BLaER1 (cell line): ENCODE measurements around the gene PAX3.

Experiments
- H3K27ac ChIP-seq: shearing (Covaris generic); formaldehyde crosslinking; 2 replicates; pipeline ENCODE4 v1.8.1; 2022
- H3K27me3 ChIP-seq: shearing (Covaris generic); formaldehyde crosslinking; 2 replicates; pipeline ENCODE4 v1.8.1; 2022
- H3K36me3 ChIP-seq: shearing (Covaris generic); formaldehyde crosslinking; 2 replicates; pipeline ENCODE4 v1.8.1; 2022
- H3K4me1 ChIP-seq: shearing (Covaris generic); formaldehyde crosslinking; 2 replicates; pipeline ENCODE4 v1.8.1; 2022
- H3K4me2 ChIP-seq: shearing (Covaris generic); formaldehyde crosslinking; 2 replicates; pipeline ENCODE4 v1.8.1; 2022
- H3K4me3 ChIP-seq: shearing (Covaris generic); formaldehyde crosslinking; 2 replicates; pipeline ENCODE4 v1.8.1; 2022
- H3K9ac ChIP-seq: shearing (Covaris generic); formaldehyde crosslinking; 2 replicates; pipeline ENCODE4 v1.8.1; 2022
- H3K9me3 ChIP-seq: shearing (Covaris generic); formaldehyde crosslinking; 2 replicates; pipeline ENCODE4 v1.8.1; 2022
- H4K20me1 ChIP-seq: shearing (Covaris generic); formaldehyde crosslinking; 2 replicates; pipeline ENCODE4 v1.8.1; 2022
- Cebpa-rat ChIP-seq: shearing (Covaris generic); IDR thresholded peaks from 2 replicates; pipeline ENCODE4 v1.8.1; 2022

Gene PAX3

DNA sequence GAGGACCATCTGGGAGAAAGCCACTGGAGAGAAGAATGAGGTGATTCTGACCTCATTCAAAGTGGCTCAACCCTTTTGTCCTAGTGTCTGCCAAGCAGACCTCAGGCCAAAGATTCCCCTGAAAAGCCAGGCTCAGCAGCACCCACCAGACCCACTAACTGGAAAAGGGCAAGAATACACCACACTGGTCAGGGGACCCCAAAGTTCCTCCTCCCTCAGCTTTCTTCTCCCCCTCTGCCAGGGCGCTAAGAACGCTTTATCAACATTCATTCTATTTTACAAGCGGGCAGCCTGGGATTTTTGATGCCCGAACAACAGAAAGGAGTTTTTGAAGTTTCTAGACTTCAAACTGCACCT, 7.3 kb downstream of the PAX3 start:
- H4K20me1 ChIP-seq = peaks cover 20% of the 10 kb centered on the region; the same call in 1 of the 2 replicates
- H3K27ac ChIP-seq = no peak overlapping the region
- no peaks in the 10 kb centered on the region for H3K36me3 ChIP-seq
- peaks cover 98% of the 10 kb centered on the region for H3K27me3 ChIP-seq
- no peak overlapping the region for H3K4me2 ChIP-seq
- no peak overlapping the region for H3K9ac ChIP-seq
- no peak overlapping the region for H3K4me3 ChIP-seq
- H3K9me3 ChIP-seq = peaks cover 38% of the 10 kb centered on the region
- TF ChIP-seq Cebpa-rat = no peak
- no peaks in the 10 kb centered on the region for H3K4me1 ChIP-seq

DNA sequence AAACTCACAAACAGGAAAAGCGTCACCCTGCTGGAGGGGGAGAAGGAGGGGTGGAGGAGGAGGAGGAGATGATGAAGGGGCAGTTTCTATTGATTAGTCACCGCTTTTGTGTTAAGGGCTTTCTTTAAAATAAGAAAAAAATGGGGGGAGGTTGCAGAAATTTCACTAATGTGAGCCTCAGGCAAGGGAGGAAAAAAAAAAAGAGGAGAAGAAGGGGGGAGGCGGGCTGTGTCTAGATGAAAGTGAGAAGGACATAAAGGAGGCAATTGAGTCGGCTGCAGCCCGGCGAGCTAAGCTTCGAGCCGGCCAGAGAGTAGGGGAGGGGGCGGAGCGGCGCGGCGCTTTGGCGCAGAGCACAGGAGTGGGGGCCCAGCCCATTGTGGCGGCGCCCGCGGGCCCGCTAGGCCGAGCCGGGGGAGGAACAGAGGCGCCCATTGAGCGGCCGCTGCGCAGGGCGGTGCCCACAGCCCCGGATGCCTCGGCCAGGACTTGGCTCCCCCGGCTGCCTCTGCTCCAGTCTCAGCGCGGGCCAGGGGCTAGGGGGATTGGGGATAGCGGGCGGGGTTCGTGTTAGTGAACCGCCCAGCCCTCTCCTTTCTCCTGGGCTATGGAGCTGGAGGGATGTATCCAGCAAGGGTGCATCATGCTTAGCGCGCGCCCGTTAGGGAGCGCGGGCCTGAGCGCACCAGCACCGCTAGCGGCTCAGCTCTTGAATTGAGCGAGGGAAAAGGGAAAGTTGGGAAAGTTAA, 7.9 kb downstream of the PAX3 start:
- Histone ChIP-seq H4K20me1 (peaks cover 20% of the 10 kb centered on the region; the same call in 1 of the 2 replicates), H3K4me2 (no peak overlapping the region), H3K9me3 (peaks cover 33% of the 10 kb centered on the region), H3K27ac (no peak overlapping the region), H3K27me3 (peaks cover 92% of the 10 kb centered on the region), H3K4me3 (no peak overlapping the region), H3K4me1 (no peaks in the 10 kb centered on the region), H3K36me3 (no peaks in the 10 kb centered on the region), H3K9ac (no peak overlapping the region)
- TF ChIP-seq Cebpa-rat = no peak

DNA sequence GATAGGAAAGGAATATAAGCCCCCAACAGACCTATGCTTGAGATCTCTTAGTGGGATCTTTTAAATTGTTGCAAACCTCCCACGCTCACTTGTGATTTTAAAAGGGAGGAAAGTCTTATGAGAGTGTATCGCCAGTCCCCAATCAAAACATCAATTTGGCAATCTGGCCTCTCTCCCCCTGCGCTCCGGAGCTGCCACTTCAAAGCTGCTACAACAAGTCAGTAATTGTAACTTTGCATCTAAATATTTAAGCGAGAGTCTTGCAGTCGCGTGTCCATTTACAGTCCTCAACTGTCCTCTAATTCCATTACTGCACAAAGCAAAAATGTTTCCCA, 8.4 kb downstream of the PAX3 start:
- Histone ChIP-seq H3K27ac (no peak overlapping the region), H3K36me3 (no peaks in the 10 kb centered on the region), H3K4me3 (no peak overlapping the region), H3K9ac (no peak overlapping the region), H3K9me3 (peaks cover 28% of the 10 kb centered on the region), H4K20me1 (peaks cover 17% of the 10 kb centered on the region; the same call in 1 of the 2 replicates), H3K27me3 (peaks cover 87% of the 10 kb centered on the region), H3K4me2 (no peak overlapping the region), H3K4me1 (no peaks in the 10 kb centered on the region)
- no peak for TF ChIP-seq Cebpa-rat

DNA sequence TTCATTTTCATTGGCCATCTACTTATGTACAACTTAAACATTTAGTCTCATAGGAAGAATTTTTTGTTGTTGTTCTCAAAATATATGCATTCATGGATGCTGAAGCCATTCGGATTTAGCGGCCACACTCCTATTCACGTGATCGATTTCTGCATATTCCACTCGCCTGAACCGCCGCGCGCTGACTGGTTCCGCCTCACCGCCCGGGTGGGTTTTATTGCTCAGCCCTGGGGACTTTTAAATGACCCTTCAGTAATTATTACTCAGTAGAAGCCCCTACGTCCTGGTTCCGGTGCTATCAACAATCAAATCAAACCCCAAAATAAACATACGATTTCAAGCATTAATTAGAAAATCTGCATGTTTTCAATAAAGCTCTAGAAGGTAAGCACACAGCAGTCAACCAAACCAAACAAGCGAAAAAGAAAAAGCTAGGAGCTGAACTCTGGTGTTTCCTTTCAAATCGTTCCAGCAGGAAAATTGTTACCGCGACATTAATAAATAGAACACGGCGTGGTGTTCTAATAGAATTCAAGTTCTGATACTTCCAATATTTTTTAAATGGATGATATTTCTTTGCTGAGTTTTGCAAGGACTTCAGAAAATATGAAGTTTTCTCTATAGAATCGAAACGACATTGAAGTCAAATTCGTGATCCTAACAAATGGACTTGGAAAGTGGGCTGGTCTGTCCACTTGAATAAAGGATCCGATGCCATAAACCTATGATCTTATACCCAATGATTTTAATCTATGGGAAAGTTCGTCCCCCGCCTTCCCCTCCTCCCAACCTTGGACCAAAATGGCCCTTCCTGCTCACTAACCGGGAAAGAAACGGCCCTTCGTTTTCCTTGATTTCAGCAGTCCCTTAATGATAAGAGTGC, 9.3 kb downstream of the PAX3 start:
- H3K36me3 ChIP-seq = no peaks in the 10 kb centered on the region
- H3K4me1 ChIP-seq = no peaks in the 10 kb centered on the region
- peaks cover 11% of the 10 kb centered on the region; the same call in 1 of the 2 replicates for H4K20me1 ChIP-seq
- H3K9ac ChIP-seq = no peak overlapping the region
- no peak overlapping the region for H3K27ac ChIP-seq
- peaks cover 21% of the 10 kb centered on the region; the same call in 1 of the 2 replicates for H3K9me3 ChIP-seq
- no peak overlapping the region for H3K4me3 ChIP-seq
- H3K27me3 ChIP-seq = peaks cover 78% of the 10 kb centered on the region
- H3K4me2 ChIP-seq = no peak overlapping the region
- TF ChIP-seq Cebpa-rat = no peak

DNA sequence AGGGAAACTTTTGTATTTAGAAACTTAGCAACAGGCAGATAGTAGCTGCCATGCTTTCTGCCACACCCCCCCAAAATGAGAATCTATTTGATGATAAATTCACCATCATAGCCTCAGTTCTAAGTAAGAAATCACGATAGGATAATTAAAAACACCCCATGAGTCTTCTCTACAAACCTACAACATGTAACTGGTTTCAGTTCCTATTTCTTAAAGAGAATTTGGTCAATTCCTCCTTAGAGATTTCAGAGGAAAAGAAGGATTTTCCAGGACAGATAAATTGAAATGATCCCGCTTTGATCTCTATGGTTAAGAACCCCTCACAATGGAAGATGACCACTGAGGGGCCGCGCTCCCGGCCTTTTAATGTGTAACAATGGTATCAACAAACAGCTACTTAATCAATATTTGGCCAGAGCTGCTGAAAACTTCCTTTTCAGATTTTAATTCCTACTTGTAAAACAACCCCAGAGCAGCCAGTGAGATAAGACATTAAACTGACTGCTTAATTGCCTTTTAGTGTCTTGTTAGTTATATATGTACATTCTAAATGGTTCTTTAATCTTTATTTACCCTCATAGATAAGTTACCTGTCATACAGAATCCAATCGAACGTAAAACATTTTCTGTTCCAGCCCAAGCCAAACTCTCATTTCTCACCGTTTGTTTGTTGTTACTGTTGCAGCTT, 10.1 kb downstream of the PAX3 start:
- H3K4me3 ChIP-seq = no peak overlapping the region
- H3K4me2 ChIP-seq = no peak overlapping the region
- no peaks in the 10 kb centered on the region for H3K36me3 ChIP-seq
- H3K4me1 ChIP-seq = no peaks in the 10 kb centered on the region
- peaks cover 13% of the 10 kb centered on the region; the same call in 1 of the 2 replicates for H3K9me3 ChIP-seq
- peaks cover 70% of the 10 kb centered on the region for H3K27me3 ChIP-seq
- no peak for TF ChIP-seq Cebpa-rat
- H3K27ac ChIP-seq = no peak overlapping the region
- no peak overlapping the region for H3K9ac ChIP-seq
- peaks cover 11% of the 10 kb centered on the region; the same call in 1 of the 2 replicates for H4K20me1 ChIP-seq

DNA sequence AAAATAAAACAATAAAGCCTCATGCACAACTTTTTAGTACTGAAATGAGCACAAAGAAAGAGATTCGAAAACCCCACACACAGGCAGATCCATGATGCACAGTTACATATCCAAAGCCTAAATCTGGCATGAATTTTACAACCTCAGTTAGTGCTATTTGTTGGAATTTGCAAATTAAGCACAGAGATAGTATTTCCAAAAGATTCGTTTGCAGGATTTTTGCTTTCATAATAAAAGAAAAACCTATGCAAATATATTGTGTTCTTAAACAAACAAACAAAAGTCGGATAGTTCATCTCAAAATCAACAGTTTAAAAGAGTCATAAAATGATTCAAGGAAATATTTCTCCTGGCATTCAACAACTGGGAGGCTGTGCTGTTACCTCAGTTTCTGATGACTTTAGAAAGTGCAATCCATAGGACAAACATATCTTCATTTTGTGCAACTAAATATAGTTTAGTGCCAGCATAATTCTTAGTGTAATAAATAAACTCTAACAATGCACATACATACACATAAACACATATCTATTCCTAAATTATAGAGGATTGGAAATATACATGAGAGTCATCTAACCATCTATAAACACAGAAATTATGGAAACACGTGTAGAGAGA, 10.8 kb downstream of the PAX3 start:
- H3K27ac ChIP-seq = no peak overlapping the region
- peaks cover 63% of the 10 kb centered on the region for H3K27me3 ChIP-seq
- no peaks in the 10 kb centered on the region for H3K4me1 ChIP-seq
- H3K9ac ChIP-seq = no peak overlapping the region
- H3K36me3 ChIP-seq = no peaks in the 10 kb centered on the region
- H3K4me2 ChIP-seq = no peak overlapping the region
- no peak overlapping the region for H3K4me3 ChIP-seq
- peaks cover 8% of the 10 kb centered on the region; the same call in 1 of the 2 replicates for H4K20me1 ChIP-seq
- H3K9me3 ChIP-seq = peaks cover 11% of the 10 kb centered on the region; the same call in 1 of the 2 replicates
- no peak for TF ChIP-seq Cebpa-rat

DNA sequence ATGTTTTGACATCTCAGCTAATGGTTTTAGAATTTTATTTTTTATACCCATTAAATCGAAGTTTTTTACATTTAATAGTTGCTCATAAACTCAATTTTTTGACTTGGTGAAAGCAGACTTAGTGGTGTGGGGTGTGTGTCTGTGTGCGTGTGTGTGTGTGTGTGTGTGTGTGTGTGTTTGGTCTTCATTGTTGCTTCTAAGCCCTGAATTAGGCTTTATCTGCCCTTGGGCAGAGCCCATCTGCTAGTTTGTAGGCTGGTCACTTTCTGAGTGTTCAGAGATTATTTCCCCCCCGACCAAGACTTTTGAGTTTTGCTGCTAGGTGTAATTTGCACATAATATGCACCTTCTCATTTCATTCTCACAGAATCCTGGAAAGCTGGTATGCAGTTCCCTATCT, 14.3 kb downstream of the PAX3 start:
- Histone ChIP-seq H3K9ac (no peak overlapping the region), H3K9me3 (no peaks in the 10 kb centered on the region), H3K4me1 (no peaks in the 10 kb centered on the region), H4K20me1 (no peaks in the 10 kb centered on the region), H3K36me3 (no peaks in the 10 kb centered on the region), H3K27me3 (peaks cover 28% of the 10 kb centered on the region), H3K27ac (no peak overlapping the region), H3K4me3 (no peak overlapping the region), H3K4me2 (no peak overlapping the region)
- no peak for TF ChIP-seq Cebpa-rat

DNA sequence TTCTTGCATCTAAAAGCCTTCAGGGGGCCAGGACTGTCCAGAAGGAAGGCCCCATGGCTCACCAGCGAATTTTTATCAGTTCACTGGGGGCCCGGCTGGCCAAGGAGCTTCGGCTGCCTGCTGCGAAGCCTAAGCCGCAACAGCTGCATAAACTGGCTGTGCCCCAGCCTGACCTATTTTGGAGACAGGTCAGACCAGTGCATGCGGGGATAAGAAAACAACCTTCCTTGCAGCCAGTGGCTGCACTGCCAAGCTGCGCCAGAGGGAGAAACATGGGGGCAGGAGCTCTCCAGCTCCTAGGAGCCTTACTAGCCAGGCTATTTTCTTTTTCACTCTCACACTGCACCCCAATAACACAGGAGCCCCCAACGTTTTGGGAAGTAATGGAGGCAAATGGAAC, 15.2 kb downstream of the PAX3 start:
- Histone ChIP-seq H3K4me2 (no peak overlapping the region), H3K27ac (no peak overlapping the region), H3K27me3 (peaks cover 20% of the 10 kb centered on the region), H3K36me3 (no peaks in the 10 kb centered on the region), H4K20me1 (no peaks in the 10 kb centered on the region), H3K4me1 (no peaks in the 10 kb centered on the region), H3K9ac (no peak overlapping the region), H3K9me3 (no peaks in the 10 kb centered on the region), H3K4me3 (no peak overlapping the region)
- no peak for TF ChIP-seq Cebpa-rat

DNA sequence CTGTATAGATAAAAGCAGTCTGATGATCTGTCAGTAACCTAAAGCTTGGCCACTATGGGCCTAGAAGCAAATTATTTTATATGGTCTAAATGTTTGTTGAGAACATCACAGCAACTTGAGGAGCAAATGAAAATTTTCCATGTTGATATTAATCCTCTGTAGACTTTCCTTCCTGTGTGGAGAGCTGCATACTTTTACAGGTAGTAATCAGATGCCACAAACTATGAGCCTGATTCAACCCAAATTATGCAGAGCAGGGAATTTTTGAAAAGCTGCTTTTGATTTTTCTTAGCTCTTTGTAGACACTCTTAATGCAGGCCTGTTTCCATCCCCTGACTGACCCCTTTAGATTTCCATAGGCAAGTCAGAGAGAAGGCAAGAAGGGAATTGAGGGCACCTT, 17.3 kb downstream of the PAX3 start:
- Histone ChIP-seq H3K27ac (no peak overlapping the region), H3K4me2 (no peak overlapping the region), H3K9ac (no peak overlapping the region), H3K4me1 (no peaks in the 10 kb centered on the region), H3K4me3 (no peak overlapping the region), H3K36me3 (no peaks in the 10 kb centered on the region), H4K20me1 (no peaks in the 10 kb centered on the region), H3K27me3 (no peaks in the 10 kb centered on the region; the same call in 1 of the 2 replicates), H3K9me3 (no peaks in the 10 kb centered on the region)
- TF ChIP-seq Cebpa-rat = no peak
